Mucosa of stomach (tissue), 1 donor: ENCODE results near the gene CARS2.
A peak's percentile ranks its signal among the peaks of the same experiment; 100 is the strongest.

Source experiments
- H3K27me3 ChIP-seq: one replicate; pipeline ENCODE4 v1.7.0; 2013; ENCODE audit warnings: mild to moderate bottlenecking, low read length; ENCODE audit not compliant: control insufficient read depth, insufficient read depth
- H3K36me3 ChIP-seq: one replicate; pipeline ENCODE4 v1.7.0; 2013; ENCODE audit warnings: low read length; ENCODE audit not compliant: control insufficient read depth, insufficient read depth
- H3K4me1 ChIP-seq: one replicate; pipeline ENCODE4 v1.7.0; 2013; ENCODE audit warnings: mild to moderate bottlenecking, low read length; ENCODE audit not compliant: control insufficient read depth, insufficient read depth
- H3K4me3 ChIP-seq: one replicate; pipeline ENCODE4 v1.7.0; 2013; ENCODE audit warnings: low read length
- H3K9ac ChIP-seq: one replicate; pipeline ENCODE4 v1.7.0; 2013; ENCODE audit warnings: mild to moderate bottlenecking, low read length, moderate library complexity
- H3K9me3 ChIP-seq: one replicate; pipeline ENCODE4 v1.7.0; 2013; ENCODE audit warnings: mild to moderate bottlenecking, low read length, moderate library complexity; ENCODE audit not compliant: control insufficient read depth
- donor health status: Pancreatic carcinoma.

The CARS2 gene

GRCh38 chr13:110627351-110627750, 78.6 kb downstream of the CARS2 start:
- no peak overlapping the region for H3K9ac ChIP-seq
- no peaks in the 10 kb centered on the region for H3K9me3 ChIP-seq
- H3K4me1 ChIP-seq: peaks cover 26% of the 10 kb centered on the region
- H3K27me3 ChIP-seq: no peaks in the 10 kb centered on the region
- no peak overlapping the region for H3K4me3 ChIP-seq
- no peaks in the 10 kb centered on the region for H3K36me3 ChIP-seq

DNA sequence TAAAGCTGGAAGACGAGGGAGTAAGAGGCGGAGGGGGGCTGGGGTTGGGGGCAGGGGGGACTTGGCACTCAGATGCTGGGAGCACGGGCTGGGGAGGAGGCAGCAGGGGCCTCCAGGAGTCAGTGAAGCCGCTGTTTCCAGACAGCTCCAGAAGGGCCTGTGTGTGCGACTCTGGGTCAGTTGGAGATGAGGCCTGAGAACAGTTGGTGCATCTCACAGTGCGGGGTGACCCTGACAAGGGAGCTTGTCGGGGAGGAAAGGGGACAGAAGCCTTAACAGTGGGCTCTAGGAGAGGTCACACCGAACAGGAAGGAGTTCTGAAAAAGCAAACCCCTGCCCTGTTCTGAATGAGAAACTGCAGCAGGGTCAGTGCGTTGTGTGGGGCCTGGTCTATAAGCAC, 79.4 kb downstream of the CARS2 start:
- peaks cover 26% of the 10 kb centered on the region for H3K4me1 ChIP-seq
- no peaks in the 10 kb centered on the region for H3K36me3 ChIP-seq
- no peak overlapping the region for H3K4me3 ChIP-seq
- H3K9ac ChIP-seq: no peak overlapping the region
- no peaks in the 10 kb centered on the region for H3K27me3 ChIP-seq
- no peaks in the 10 kb centered on the region for H3K9me3 ChIP-seq

DNA sequence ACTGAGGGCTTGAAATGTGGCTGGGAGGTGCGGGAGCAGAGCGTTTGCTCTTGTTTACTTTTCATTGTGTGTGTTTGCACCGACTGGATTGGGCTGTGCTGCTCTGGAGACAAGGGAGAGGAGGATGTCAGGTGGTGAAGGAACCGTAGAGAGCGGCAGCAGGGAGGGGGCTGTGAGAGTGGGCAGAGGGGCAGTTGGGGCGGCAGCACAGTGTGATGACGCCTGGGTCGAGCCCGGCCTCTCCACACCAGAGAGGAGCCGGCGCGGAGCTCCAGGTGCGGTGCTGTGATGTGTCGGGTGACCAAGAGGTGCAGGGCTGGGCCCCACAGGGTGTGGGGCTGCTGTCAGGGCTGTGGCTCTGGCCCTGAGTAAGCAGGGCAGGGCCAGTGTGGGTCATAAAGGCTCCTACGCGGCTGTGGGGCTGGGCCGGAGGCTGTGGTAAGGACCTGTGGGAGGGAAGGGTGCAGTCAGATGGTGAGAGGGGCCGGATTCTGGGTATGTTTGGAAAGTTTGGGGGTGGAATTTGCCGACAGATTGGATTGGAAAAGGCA, 80.1 kb downstream of the CARS2 start:
- H3K9ac ChIP-seq: peak overlapping the region; percentile 33
- H3K27me3 ChIP-seq: no peaks in the 10 kb centered on the region
- no peaks in the 10 kb centered on the region for H3K36me3 ChIP-seq
- no peak overlapping the region for H3K4me3 ChIP-seq
- H3K4me1 ChIP-seq: peaks cover 26% of the 10 kb centered on the region
- no peaks in the 10 kb centered on the region for H3K9me3 ChIP-seq

DNA sequence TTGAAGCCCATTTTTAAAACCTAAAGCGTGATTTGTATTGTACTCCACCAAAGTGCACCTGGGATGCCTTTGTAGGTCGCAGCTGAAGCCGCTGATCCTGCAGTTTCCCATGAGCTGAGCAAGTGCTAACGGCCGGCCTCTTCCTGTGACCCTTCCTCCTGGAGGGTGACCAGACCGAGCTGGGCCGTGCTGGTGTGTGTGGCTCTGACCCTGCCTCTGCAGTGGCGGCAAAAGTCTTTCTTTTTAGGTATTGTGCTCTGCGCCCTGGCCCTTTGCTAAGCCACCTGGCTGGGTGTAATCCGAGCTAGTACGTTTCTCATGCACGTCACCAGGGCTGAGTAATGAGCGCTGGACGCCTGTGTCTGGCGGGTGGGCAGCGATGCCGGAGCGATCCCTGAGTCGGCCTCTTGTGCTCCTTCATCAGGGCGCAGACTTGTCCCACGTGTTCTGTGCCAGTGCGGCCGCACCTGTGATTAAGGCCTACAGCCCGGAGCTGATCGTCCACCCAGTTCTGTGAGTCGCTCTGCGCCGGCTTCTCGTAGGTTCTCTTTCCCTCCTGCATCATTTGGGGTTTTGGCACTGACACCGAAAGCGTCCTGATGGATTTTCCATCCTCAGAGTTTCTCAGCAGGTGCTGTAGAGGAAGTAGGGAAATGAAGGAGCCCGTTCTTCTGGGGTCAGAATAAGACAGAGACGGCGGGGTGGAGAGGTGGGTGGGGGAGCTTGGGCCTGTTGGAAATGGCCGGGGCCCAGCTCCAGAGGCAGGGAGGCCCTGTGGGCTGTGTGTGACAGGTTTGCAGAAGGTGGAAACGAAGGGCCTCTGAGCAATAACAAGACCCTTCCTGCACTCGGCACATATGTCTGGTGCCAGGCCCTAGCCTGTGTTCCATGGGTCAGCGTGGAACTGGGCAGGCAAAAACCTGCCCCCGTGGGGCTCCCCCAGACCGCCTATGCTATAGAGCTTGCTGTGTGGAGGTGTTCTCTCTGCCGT, 80.9 kb downstream of the CARS2 start:
- Histone ChIP-seq H3K27me3 (no peaks in the 10 kb centered on the region), H3K4me3 (no peak overlapping the region), H3K9me3 (no peaks in the 10 kb centered on the region), H3K4me1 (peaks cover 26% of the 10 kb centered on the region), H3K36me3 (no peaks in the 10 kb centered on the region), H3K9ac (peak overlapping the region; percentile 33)

GRCh38 chr13:110620596-110620995, 85.3 kb downstream of the CARS2 start:
- Histone ChIP-seq H3K4me1 (peaks cover 32% of the 10 kb centered on the region), H3K9ac (no peak overlapping the region), H3K36me3 (no peaks in the 10 kb centered on the region), H3K27me3 (no peaks in the 10 kb centered on the region), H3K4me3 (no peak overlapping the region), H3K9me3 (no peaks in the 10 kb centered on the region)

GRCh38 chr13:110618780-110619179, 87.1 kb downstream of the CARS2 start:
- Histone ChIP-seq H3K27me3 (no peaks in the 10 kb centered on the region), H3K9ac (no peak overlapping the region), H3K4me3 (no peak overlapping the region), H3K36me3 (no peaks in the 10 kb centered on the region), H3K9me3 (no peaks in the 10 kb centered on the region), H3K4me1 (peaks cover 24% of the 10 kb centered on the region)

GRCh38 chr13:110618167-110618566, 87.7 kb downstream of the CARS2 start:
- Histone ChIP-seq H3K4me1 (peaks cover 24% of the 10 kb centered on the region), H3K36me3 (no peaks in the 10 kb centered on the region), H3K4me3 (no peak overlapping the region), H3K9me3 (no peaks in the 10 kb centered on the region), H3K27me3 (no peaks in the 10 kb centered on the region), H3K9ac (no peak overlapping the region)

GRCh38 chr13:110617321-110618072, 88.4 kb downstream of the CARS2 start:
- Histone ChIP-seq H3K4me1 (peaks cover 24% of the 10 kb centered on the region), H3K27me3 (no peaks in the 10 kb centered on the region), H3K9ac (peak overlapping the region; percentile 81), H3K36me3 (no peaks in the 10 kb centered on the region), H3K4me3 (no peak overlapping the region), H3K9me3 (no peaks in the 10 kb centered on the region)

GRCh38 chr13:110616103-110617101, 89.5 kb downstream of the CARS2 start:
- peaks cover 24% of the 10 kb centered on the region for H3K4me1 ChIP-seq

DNA sequence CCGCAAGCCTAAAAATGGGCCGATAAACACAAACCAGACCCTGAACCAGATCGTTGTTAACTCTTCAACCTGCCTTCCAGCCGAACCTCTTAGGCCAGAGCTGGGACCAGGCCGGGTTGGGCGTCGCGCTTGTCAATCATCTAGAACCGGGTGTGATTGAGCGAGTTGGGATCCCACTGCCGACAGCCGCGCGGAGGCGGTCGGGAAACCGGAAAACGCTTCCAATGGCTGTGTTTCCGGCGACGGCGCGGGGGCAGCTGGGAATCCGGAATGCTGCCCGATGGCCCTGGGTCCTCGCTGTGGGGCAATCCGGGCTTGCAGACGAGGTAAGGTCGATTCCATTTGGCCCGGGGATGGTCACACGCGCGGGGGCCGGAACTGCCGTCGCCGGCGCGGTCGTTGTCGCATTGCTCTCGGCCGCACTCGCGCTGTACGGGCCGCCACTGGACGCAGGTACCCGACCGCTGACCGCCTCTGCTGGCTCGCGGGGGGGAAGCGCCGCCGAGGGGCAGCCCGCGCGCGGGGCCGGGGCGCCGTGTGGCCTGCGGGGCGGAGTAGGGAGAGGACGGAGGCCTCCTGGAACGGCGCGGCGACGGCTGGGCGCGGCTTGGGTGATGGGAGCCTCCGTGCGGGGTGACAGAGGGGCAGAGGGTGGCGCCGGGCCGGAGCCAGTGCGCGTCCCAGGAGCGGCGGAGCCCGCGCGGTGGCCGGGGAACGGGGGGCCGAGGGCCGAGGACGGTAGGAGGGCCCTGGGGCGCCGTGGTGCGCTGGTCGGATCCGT, 90.4 kb downstream of the CARS2 start, which contains the start of gene NAXD:
NAXD (plus strand) TSS at position 224 of the 781 bp plus-strand sequence; CDS start at position 281, 57 bp downstream.
- H3K4me1 ChIP-seq: peaks cover 24% of the 10 kb centered on the region
- H3K9ac ChIP-seq: peak within 1 kb of the TSS; percentile 81
- no peaks in the 10 kb centered on the region for H3K36me3 ChIP-seq
- H3K9me3 ChIP-seq: no peaks in the 10 kb centered on the region
- H3K27me3 ChIP-seq: no peaks in the 10 kb centered on the region
- H3K4me3 ChIP-seq: peak within 1 kb of the TSS; percentile 34

More at GRCh38 chr13:110616103-110617101, 89.5 kb downstream of the CARS2 start:
- Histone ChIP-seq H3K27me3 (no peaks in the 10 kb centered on the region), H3K36me3 (no peaks in the 10 kb centered on the region), H3K4me3 (peak overlapping the region; percentile 34), H3K9me3 (no peaks in the 10 kb centered on the region), H3K9ac (peak overlapping the region; percentile 81)
